Measurements from ENCODE around the gene PTBP1.

PTBP1 gene

DNA sequence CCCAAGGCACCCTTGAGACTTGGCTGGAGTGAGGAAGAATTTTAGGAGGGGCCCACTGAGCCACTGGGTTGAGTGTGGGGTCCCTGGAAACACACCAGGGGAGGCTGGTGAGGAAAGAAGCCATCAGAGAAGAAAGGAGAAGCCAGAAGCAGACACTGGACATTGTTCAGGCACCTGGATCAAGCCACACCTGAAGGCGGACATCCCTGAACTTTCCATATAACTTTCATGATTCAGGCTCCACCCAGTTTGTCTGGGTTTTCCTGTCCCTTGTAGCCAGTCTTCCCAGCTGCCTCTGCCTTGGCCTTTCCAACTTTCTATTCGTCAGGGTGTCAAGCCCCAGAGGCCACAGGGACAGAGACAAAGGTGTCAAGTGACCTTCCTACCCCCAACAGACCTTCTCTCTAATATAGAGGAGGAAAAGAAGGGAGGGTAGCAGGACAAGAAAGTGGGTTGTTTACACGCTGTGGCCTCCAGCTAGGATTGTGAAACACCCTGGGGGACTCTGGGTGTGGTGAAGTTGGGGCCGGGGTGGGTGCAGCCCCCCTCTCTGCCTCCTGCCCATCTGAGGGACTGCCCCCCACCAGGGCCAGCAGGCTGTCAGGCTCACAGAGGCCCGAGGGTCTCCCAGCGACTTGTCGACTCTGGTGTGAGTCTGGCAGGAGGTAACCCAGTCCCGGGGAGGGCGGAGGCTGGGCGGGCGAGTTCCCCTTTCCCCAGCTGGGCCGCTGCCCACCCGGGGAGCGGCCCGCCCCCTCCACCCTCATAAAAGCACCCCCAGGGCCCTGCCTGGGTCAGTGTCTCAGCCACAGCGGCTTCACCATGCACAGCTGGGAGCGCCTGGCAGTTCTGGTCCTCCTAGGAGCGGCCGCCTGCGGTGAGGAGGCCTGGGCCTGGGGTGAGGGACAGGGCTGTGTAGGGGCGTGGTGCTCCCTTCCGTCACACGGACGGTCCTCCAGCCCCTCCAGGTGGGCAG lies 61.9 kb downstream of the PTBP1 start, which contains the start of gene CFD:
TSS of gene CFD (plus strand) at position 797 of the 976 bp plus-strand sequence. CDS start at position 823, 26 bp downstream.
- DNase-seq = no peak

- no peak for DNase-seq
Measured at GRCh38 chr19:861141-861755, 64.0 kb downstream of the PTBP1 start.
